ENCODE measurements around the gene BPIFA3.

DNA sequence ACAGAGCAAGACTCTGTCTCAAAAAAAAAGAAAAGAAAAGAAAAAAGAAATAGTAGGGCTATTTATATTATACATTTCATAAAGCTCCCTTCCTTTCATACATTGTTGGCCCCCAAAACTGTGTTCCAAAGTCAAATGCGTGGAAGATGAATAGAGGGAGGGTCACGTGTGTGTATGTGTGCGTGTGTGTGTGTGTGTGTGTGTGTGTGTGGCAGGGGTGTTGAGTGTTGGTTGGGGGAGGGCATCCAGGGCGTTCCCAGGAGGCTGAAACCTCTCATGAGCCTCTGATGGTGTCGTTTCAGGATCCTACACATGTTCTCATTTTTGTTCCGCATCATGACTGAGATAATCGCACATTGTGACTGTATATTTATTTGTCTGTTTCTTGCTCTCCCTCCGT, 58.1 kb downstream of the BPIFA3 start:
- TF ChIP-seq, protein P1, sequence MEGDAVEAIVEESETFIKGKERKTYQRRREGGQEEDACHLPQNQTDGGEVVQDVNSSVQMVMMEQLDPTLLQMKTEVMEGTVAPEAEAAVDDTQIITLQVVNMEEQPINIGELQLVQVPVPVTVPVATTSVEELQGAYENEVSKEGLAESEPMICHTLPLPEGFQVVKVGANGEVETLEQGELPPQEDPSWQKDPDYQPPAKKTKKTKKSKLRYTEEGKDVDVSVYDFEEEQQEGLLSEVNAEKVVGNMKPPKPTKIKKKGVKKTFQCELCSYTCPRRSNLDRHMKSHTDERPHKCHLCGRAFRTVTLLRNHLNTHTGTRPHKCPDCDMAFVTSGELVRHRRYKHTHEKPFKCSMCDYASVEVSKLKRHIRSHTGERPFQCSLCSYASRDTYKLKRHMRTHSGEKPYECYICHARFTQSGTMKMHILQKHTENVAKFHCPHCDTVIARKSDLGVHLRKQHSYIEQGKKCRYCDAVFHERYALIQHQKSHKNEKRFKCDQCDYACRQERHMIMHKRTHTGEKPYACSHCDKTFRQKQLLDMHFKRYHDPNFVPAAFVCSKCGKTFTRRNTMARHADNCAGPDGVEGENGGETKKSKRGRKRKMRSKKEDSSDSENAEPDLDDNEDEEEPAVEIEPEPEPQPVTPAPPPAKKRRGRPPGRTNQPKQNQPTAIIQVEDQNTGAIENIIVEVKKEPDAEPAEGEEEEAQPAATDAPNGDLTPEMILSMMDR (conservative IDR thresholded peaks at IDR 0.05) = no peak
- TF ChIP-seq EZH2 (IDR thresholded peaks at IDR 0.05; ENCODE audit: low read depth) = no peak
